ENCODE data around the gene ALDH7A1.

DNA sequence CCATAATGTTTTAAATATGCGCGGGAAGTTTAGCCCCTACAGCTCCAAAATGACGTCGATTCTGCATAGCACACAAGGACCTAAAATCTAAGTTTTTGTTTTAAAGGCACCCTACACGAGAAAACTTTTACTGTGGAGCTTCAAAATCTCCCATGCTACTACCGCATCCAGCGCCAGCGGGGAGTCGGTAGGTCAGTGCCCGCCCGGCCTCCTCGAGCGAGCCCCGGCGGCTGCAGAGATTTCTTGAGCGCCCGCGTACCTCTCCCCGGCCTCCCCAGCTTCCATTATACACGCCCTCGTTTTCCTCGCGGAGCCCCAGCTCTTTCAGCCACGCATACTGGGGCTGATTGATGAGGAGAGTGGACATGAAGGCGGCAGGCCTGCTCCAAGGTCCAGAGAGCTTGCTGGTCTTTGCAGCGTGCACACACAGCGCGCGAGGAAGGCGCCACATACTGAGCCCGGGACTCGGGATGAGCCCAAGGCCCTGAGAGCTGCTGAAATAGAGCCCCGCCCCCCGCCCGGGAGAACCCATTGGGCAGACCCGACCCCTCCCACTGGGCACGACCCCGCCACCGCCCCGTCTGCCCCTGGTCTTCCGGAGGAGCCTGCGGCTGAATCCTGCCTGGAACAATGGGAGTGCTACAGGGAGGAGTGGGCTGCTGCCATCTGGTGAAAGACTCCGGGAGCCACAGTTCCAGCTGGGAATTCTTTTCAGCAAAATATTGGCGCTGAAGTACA is at the start of gene ALDH7A1:
- TF ChIP-seq, protein P1, sequence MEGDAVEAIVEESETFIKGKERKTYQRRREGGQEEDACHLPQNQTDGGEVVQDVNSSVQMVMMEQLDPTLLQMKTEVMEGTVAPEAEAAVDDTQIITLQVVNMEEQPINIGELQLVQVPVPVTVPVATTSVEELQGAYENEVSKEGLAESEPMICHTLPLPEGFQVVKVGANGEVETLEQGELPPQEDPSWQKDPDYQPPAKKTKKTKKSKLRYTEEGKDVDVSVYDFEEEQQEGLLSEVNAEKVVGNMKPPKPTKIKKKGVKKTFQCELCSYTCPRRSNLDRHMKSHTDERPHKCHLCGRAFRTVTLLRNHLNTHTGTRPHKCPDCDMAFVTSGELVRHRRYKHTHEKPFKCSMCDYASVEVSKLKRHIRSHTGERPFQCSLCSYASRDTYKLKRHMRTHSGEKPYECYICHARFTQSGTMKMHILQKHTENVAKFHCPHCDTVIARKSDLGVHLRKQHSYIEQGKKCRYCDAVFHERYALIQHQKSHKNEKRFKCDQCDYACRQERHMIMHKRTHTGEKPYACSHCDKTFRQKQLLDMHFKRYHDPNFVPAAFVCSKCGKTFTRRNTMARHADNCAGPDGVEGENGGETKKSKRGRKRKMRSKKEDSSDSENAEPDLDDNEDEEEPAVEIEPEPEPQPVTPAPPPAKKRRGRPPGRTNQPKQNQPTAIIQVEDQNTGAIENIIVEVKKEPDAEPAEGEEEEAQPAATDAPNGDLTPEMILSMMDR (IDR thresholded peaks at IDR 0.05; ENCODE audit: low read depth, low read length) = no peak
- no peak for TF ChIP-seq EZH2phosphoT487 (IDR thresholded peaks at IDR 0.05; ENCODE audit: low read depth)

Measured in OCI-LY3 (cell line).